Measurements from ENCODE around the gene HS3ST6. TPM values are rescaled to one million over a fixed set of nuclear protein-coding genes. Genes with fewer than 3 reads are reported as not detected.

The HS3ST6 gene
- total RNA-seq, 3 donors from 2014 or later: not detected

DNA sequence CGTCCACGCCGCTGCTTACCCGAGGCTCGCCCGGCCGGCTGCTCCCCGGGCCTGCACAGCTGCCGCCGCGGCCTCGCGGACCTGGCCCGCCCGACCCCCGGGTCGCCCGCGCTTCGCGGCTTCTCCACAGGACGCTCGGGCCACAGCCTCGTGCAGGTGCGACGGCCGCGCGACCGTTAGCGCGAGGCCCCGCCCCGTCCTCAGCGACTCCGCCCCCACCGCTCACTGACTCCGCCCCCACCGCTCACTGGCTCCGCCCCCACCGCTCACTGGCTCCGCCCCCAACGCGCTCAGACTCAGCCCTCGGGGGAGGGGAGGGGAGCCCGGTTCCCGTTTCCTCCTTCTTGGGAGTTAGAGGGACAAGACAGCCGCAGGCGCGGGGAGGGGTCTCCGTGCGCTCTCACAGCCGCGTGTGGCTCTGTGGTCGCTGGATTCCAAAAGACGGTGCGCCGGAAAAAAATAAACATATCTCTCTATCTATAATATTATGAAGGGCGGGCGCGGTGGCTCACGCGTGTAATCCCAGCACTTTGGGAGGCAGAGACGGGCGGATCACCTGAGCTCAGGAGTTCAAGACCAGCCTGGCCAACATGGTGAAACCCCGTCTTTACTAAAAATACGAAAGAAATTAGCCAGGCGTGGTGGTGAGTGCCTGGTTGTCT lies 46.1 kb downstream of the HS3ST6 start, which contains the start of gene MEIOB:
Gene MEIOB (minus strand): TSS at position 191 of the 662 bp plus-strand sequence. CDS start 3,989 bp downstream, outside the sequence.
- H3K9me3 ChIP-seq: no peaks in the 10 kb centered on the region
- TF ChIP-seq, protein P1, sequence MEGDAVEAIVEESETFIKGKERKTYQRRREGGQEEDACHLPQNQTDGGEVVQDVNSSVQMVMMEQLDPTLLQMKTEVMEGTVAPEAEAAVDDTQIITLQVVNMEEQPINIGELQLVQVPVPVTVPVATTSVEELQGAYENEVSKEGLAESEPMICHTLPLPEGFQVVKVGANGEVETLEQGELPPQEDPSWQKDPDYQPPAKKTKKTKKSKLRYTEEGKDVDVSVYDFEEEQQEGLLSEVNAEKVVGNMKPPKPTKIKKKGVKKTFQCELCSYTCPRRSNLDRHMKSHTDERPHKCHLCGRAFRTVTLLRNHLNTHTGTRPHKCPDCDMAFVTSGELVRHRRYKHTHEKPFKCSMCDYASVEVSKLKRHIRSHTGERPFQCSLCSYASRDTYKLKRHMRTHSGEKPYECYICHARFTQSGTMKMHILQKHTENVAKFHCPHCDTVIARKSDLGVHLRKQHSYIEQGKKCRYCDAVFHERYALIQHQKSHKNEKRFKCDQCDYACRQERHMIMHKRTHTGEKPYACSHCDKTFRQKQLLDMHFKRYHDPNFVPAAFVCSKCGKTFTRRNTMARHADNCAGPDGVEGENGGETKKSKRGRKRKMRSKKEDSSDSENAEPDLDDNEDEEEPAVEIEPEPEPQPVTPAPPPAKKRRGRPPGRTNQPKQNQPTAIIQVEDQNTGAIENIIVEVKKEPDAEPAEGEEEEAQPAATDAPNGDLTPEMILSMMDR (IDR thresholded peaks at IDR 0.05): no peak
- TF ChIP-seq POLR2A (IDR thresholded peaks at IDR 0.05) (no peak), POLR2AphosphoS5 (IDR thresholded peaks at IDR 0.05) (no peak)
- H3K4me1 ChIP-seq: no peaks in the 10 kb centered on the region
- H3K27me3 ChIP-seq: peaks cover 0 to 3% of the 10 kb centered on the region in 2 donors
- H3K4me3 ChIP-seq: peak within 1 kb of the TSS in 2 of 3 donors; percentile 32 to 56
- H3K27ac ChIP-seq: no peak within 1 kb of the TSS
- intact Hi-C loops (cut with DNase I; ENCODE audit: low total_unique reads): no loop called here
- no peaks in the 10 kb centered on the region for H3K36me3 ChIP-seq
- no peak for DNase-seq (ENCODE audit: low spot score in 2 of 2)

DNA sequence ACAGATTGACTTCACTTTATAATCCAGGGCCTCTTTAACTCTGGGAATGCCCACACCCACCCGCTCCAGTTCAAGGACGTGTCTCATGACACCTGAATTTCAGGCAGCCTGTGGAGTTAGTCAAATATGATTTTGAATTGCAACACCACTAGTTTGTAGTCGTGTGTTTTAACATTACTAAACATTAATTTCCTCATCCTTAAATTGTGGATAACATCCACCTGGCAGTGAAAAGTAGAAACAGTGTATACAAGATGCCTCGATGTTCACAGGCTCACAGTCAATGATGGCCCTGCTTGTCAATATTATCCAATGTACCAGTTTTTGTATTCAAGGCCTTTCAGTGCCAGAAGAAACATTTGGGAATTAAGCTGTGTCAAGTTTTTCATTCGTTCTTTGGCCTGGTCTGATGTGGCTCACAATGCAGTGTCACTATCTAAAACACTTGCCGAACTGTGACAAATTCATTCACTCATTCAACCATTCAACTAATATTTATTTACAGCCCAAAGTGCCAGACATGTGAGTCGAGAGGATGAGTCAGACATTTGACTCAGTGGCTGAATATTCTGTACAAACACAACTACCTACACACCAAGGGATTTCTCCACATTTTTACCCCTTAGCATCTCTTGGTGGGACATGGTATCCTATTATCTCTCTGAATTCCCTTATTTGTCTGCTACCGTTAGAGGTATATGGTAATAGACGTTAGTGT lies 47.7 kb downstream of the HS3ST6 start:
- Histone ChIP-seq H3K27me3 (peaks cover 0 to 3% of the 10 kb centered on the region in 2 donors), H3K9me3 (no peaks in the 10 kb centered on the region), H3K4me1 (no peaks in the 10 kb centered on the region), H3K4me3 (no peak overlapping the region), H3K27ac (no peak overlapping the region), H3K36me3 (no peaks in the 10 kb centered on the region)
- intact Hi-C loops (cut with DNase I; ENCODE audit: low total_unique reads): no loop called here
- TF ChIP-seq POLR2AphosphoS5 (IDR thresholded peaks at IDR 0.05) (no peak), POLR2A (IDR thresholded peaks at IDR 0.05) (no peak)
- TF ChIP-seq, protein P1 (IDR thresholded peaks at IDR 0.05): no peak
- DNase-seq (ENCODE audit: low spot score in 2 of 2): no peak

DNA sequence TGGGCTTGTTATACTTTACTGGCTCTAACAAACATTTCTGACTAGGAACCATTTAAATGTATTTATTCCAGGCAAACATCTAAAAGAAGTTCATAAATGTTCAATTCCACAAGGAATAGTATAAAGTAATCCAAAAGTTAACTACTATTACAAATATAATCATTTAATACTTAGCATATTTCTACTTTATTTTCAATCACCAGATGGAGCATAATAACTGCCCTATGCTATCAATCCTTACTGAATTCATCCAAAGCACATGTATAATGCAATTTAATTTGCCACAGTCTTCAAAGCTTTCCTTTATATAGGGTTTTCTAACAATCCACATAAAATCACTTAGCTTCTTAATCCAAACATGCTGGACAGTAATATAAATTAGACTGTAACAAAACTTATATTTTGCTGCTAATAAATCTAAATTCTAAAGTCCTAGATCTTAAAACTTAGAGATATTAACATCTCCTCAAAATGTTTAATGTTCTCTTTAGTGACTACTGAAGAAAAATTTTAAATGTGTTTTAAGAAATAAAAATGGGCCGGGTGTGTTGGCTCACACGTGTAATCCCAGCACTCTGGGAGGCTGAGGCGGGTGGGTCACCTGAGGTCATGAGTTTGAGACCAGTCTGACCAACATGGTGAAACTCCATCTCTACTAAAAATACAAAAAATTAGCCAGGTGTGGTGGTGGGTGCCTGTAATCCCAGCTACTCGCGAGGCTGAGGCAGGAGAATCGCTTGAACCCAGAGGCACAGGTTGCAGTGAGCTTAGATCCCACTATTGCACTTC lies 52.1 kb downstream of the HS3ST6 start:
- Histone ChIP-seq H3K4me1 (no peaks in the 10 kb centered on the region), H3K27me3 (no peaks in the 10 kb centered on the region), H3K9me3 (no peaks in the 10 kb centered on the region), H3K27ac (no peak overlapping the region), H3K4me3 (no peak overlapping the region), H3K36me3 (no peaks in the 10 kb centered on the region)
- TF ChIP-seq POLR2AphosphoS5 (IDR thresholded peaks at IDR 0.05) (no peak), POLR2A (IDR thresholded peaks at IDR 0.05) (no peak)
- TF ChIP-seq, protein P1 (IDR thresholded peaks at IDR 0.05): no peak
- intact Hi-C loops (cut with DNase I; ENCODE audit: low total_unique reads): loop anchor here (5.0 kb wide), 1 partner anchor 61 kb away; no protein-coding TSS in a partner anchor
- no peak for DNase-seq (ENCODE audit: low spot score in 2 of 2)

DNA sequence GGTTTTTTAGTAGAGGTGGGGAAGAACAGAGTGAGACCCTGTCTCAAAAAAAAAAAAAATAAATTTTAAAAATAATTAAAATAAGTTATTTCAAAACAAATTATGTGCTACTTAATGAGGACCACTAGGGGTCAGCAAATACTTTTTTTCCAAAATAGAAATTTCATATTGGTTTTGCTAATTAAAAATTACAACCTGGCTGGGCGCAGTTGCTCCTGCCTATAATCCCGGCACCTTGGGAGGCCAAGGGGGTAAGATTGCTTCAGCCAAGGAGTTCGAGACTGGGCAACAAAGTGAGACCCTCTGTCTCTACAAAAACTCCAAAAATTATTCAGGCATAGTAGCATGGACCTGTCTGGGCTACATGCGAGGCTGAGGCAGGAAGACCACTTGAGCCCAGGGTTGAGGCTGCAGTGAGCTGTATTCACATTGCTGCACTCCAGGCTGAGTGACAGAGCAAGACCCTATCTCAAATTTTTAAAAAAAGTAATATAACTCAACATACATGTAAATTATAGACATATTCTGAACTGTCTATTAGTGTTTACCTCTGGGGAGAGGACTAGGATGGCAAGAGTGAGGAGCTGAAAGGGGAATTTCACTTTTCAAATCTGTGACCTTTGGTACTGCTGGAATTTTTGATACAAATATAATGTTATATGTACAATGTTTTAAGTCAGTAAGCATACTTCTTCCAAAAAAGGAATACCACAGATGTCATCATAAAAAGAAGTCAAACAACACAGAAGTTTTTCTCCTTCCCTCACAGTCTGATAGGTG lies 54.3 kb downstream of the HS3ST6 start:
- intact Hi-C loops (cut with DNase I; ENCODE audit: low total_unique reads): no loop called here
- H3K36me3 ChIP-seq: no peaks in the 10 kb centered on the region
- H3K4me1 ChIP-seq: no peaks in the 10 kb centered on the region
- no peak overlapping the region for H3K27ac ChIP-seq
- no peak overlapping the region for H3K4me3 ChIP-seq
- H3K27me3 ChIP-seq: peaks cover 0 to 10% of the 10 kb centered on the region in 2 donors
- TF ChIP-seq, protein P1 (IDR thresholded peaks at IDR 0.05): peak in 2 of 3 donors; percentile 39 to 59
- TF ChIP-seq POLR2A (IDR thresholded peaks at IDR 0.05) (no peak), POLR2AphosphoS5 (IDR thresholded peaks at IDR 0.05) (no peak)
- no peak for DNase-seq (ENCODE audit: low spot score in 2 of 2)
- H3K9me3 ChIP-seq: no peaks in the 10 kb centered on the region

Data from breast epithelium (tissue), 4 donors.